K562 (cell line): ENCODE measurements around the gene LACTBL1. TPM values are rescaled to one million over a fixed set of nuclear protein-coding genes. Genes with fewer than 3 reads are reported as not detected.
A peak's percentile ranks its signal among the peaks of the same experiment; 100 is the strongest.

Source experiments
- AFF4 ChIP-seq: sonication (generic); formaldehyde crosslinking; IDR thresholded peaks from 2 replicates; pipeline ENCODE4 v1.8.0; 2023; ENCODE audit warnings: mild to moderate bottlenecking, missing genetic modification reagents
- CREB3 ChIP-seq: fragments of 450-650 bp; conservative IDR thresholded peaks from 2 replicates; pipeline ENCODE4 v1.6.1; 2016; ENCODE audit warnings: missing genetic modification characterization, low read depth, mild to moderate bottlenecking, missing compliant biosample characterization, moderate library complexity
- CSDE1 ChIP-seq, 2 experiments: fragments of 450-650 bp; IDR thresholded peaks; 2 replicates each; pipeline ENCODE4 v1.6.1; 2016; ENCODE audit warnings: mild to moderate bottlenecking in 1 of 2
- ELF2 ChIP-seq: fragments of 250-450 bp; sonication (Bioruptor Pico); IDR thresholded peaks from 2 replicates; pipeline ENCODE4 v1.5.0; 2021; ENCODE audit warnings: mild to moderate bottlenecking
- FOXA3 ChIP-seq, 2 experiments: fragments of 450-650 bp in 1 of 2; sonication (generic) in 1 of 2; formaldehyde crosslinking; IDR thresholded peaks in 1 of 2; conservative IDR thresholded peaks in 1 of 2; 2 replicates each; pipeline versions ENCODE4 v1.4.0 to v1.8.0; 2020 to 2022; ENCODE audit warnings: mild to moderate bottlenecking in 2 of 2, missing genetic modification reagents in 1 of 2
- HMGXB4 ChIP-seq: sonication (generic); formaldehyde crosslinking; IDR thresholded peaks from 2 replicates; pipeline ENCODE4 v1.8.1; 2023; ENCODE audit warnings: mild to moderate bottlenecking, missing genetic modification reagents
- KLF6 ChIP-seq: fragments of 250-450 bp; sonication (Bioruptor Pico); IDR thresholded peaks from 2 replicates; pipeline ENCODE4 v1.4.0; 2020; ENCODE audit warnings: mild to moderate bottlenecking, moderate library complexity, borderline replicate concordance
- MAFG ChIP-seq: fragments of 450-650 bp; conservative IDR thresholded peaks from 2 replicates; pipeline ENCODE4 v1.6.1; 2016; ENCODE audit warnings: missing genetic modification characterization, missing compliant biosample characterization
- PML ChIP-seq: IDR thresholded peaks from 2 replicates; pipeline ENCODE4 v1.6.1; 2012; ENCODE audit warnings: low read length, inconsistent platforms
- POLR2AphosphoS5 ChIP-seq: IDR thresholded peaks from 2 replicates; pipeline ENCODE4 v1.6.1; 2011; ENCODE audit warnings: mild to moderate bottlenecking, low read depth, low read length, moderate library complexity; ENCODE audit not compliant: control insufficient read depth, insufficient read depth
- POU5F1 ChIP-seq: fragments of 150-350 bp; IDR thresholded peaks from 2 replicates; pipeline ENCODE4 v1.6.1; 2014; ENCODE audit warnings: borderline replicate concordance, low read length, low read depth, mild to moderate bottlenecking; ENCODE audit not compliant: partially characterized antibody
- RBBP5 ChIP-seq: fragments of 200-600 bp; sonication (generic); IDR thresholded peaks from 2 replicates; pipeline ENCODE4 v1.6.1; 2012; ENCODE audit warnings: borderline replicate concordance, mild to moderate bottlenecking, low read length, control low read depth, inconsistent platforms; ENCODE audit not compliant: insufficient read depth, poor library complexity, severe bottlenecking
- SP2 ChIP-seq: IDR thresholded peaks from 2 replicates; pipeline ENCODE4 v1.6.1; 2011; ENCODE audit warnings: mild to moderate bottlenecking, low read depth, low read length, moderate library complexity; ENCODE audit not compliant: poor library complexity, severe bottlenecking; ENCODE audit errors: extremely low read depth
- ZHX1 ChIP-seq: fragments of 150-350 bp; conservative IDR thresholded peaks from 2 replicates; pipeline ENCODE4 v1.6.1; 2014; ENCODE audit warnings: low read length
- ZNF121 ChIP-seq: sonication (generic); formaldehyde crosslinking; conservative IDR thresholded peaks from 2 replicates; pipeline ENCODE4 v1.8.0; 2022; ENCODE audit warnings: missing genetic modification reagents
- ZNF431 ChIP-seq: sonication (generic); formaldehyde crosslinking; IDR thresholded peaks from 2 replicates; pipeline ENCODE4 v1.8.0; 2022; ENCODE audit warnings: mild to moderate bottlenecking, missing genetic modification reagents
- polyA plus RNA-seq, 8 experiments: library from polyadenylated mRNA; depleted of rRNA in 4 of 8; stranded (reverse) in 5 of 8; unstranded in 3 of 8; fragments of >200 nt; fragmentation: Nextera tagmentation in 2 of 8; fragmentation: Illumina TruSeq in 1 of 8; extraction: Ambion mirVana in 2 of 8; extraction: Trizol in 1 of 8; gene quantifications; 2 replicates each; pipeline versions ENCODE4 v1.2.1 to v1.2.3, GENCODE V29; 2011 to 2014; ENCODE audit warnings: inconsistent platforms in 1 of 8, missing spikeins in 1 of 8
- total RNA-seq, 7 experiments: library from RNA; depleted of rRNA in 6 of 7; stranded (reverse); fragments of >200 nt in 6 of 7; fragmentation: Illumina TruSeq in 2 of 7; extraction: Trizol in 2 of 7; gene quantifications; 2 replicates each; pipeline versions ENCODE4 v1.2.1 to v1.2.3, GENCODE V29; 2011 to 2021; ENCODE audit warnings: low replicate concordance in 1 of 7

Gene LACTBL1
- total and polyA plus RNA-seq, 9 of the 15 experiments (the other 6 are each of a cell fraction or from before 2014, with no cell fraction given): not detected

GRCh38 chr1:23019094-23019862, 46.6 kb upstream of the LACTBL1 start, which contains the start of gene KDM1A (continued):
- TF ChIP-seq ZHX1 (peak; percentile 85; the same call in 1 of the 2 replicates), SP2 (peak; percentile 100), MAFG (tag) (no peak), CREB3 (tag) (no peak), HMGXB4 (CRISPR knock-in tag) (peak; percentile 86; the same call in 1 of the 2 replicates), ELF2 (CRISPR knock-in tag) (0 out of 2 replicates have a peak, but pooled peaks have one; percentile 25), KLF6 (CRISPR knock-in tag) (no peak), FOXA3 (CRISPR knock-in tag; conservative IDR thresholded peaks at IDR 0.05 in 1 of 2, IDR thresholded peaks at IDR 0.05 in 1 of 2) (peak in 1 of 2 experiments; percentile 79; a peak in 2 of 4 replicates), CSDE1 (IDR thresholded peaks at IDR 0.05) (0 out of 4 replicates have a peak, but pooled peaks of 1 of the 2 experiments have one; percentile 52), ZNF121 (CRISPR knock-in tag) (no peak), RBBP5 (peak; percentile 95), AFF4 (CRISPR knock-in tag) (peak; percentile 86; the same call in 1 of the 2 replicates), POLR2AphosphoS5 (peak; percentile 94), POU5F1 (no peak), PML (peak; percentile 92), ZNF431 (CRISPR knock-in tag) (peak; percentile 80; the same call in 1 of the 2 replicates)
